Measurements from ENCODE around the gene NUDT13. TPM values are rescaled to one million over a fixed set of nuclear protein-coding genes. Genes with fewer than 3 reads are reported as not detected.

Gene NUDT13
- total RNA-seq, 1 donor from 2014 or later = 2.8 TPM

GRCh38 chr10:73075829-73076228 lies 34.4 kb upstream of the NUDT13 start:
- DNase-seq (no peak), ATAC-seq (no peak)
- Histone ChIP-seq H3K4me1 (peaks cover 19% of the 10 kb centered on the region), H3K27me3 (ENCODE audit: low read depth) (no peaks in the 10 kb centered on the region), H3K9me3 (no peaks in the 10 kb centered on the region), H3K4me3 (no peak overlapping the region), H3K36me3 (peaks cover 38% of the 10 kb centered on the region), H3K27ac (peak overlapping the region; percentile 73)
- intact Hi-C loops (cut with DNase I) = no loop called here
- TF ChIP-seq CTCF (IDR thresholded peaks at IDR 0.05) = no peak

GRCh38 chr10:73076360-73077183 lies 33.7 kb upstream of the NUDT13 start:
- no peak for DNase-seq
- peak; percentile 64 to 80 for ATAC-seq
- peak overlapping the region; percentile 73 for H3K27ac ChIP-seq
- H3K36me3 ChIP-seq = peaks cover 31% of the 10 kb centered on the region
- peaks cover 19% of the 10 kb centered on the region for H3K4me1 ChIP-seq
- H3K9me3 ChIP-seq = no peaks in the 10 kb centered on the region
- TF ChIP-seq CTCF (IDR thresholded peaks at IDR 0.05) = no peak
- intact Hi-C loops (cut with DNase I) = no loop called here
- peak overlapping the region; percentile 9 for H3K4me3 ChIP-seq
- no peaks in the 10 kb centered on the region for H3K27me3 ChIP-seq (ENCODE audit: low read depth)

- TF ChIP-seq CTCF (IDR thresholded peaks at IDR 0.05) = no peak
- Histone ChIP-seq H3K36me3 (no peaks in the 10 kb centered on the region), H3K27ac (no peak overlapping the region), H3K4me3 (no peak overlapping the region), H3K27me3 (ENCODE audit: low read depth) (no peaks in the 10 kb centered on the region), H3K4me1 (peaks cover 27% of the 10 kb centered on the region), H3K9me3 (no peaks in the 10 kb centered on the region)
- intact Hi-C loops (cut with DNase I) = no loop called here
- DNase-seq = no peak
- ATAC-seq = no peak
Observed at GRCh38 chr10:73079779-73080541, 30.3 kb upstream of the NUDT13 start.

- DNase-seq = no peak
- TF ChIP-seq CTCF (IDR thresholded peaks at IDR 0.05) = no peak
- ATAC-seq = peak in 1 of 2 donors; percentile 48
- no peaks in the 10 kb centered on the region for H3K9me3 ChIP-seq
- peak overlapping the region; percentile 5 for H3K27ac ChIP-seq
- intact Hi-C loops (cut with DNase I) = no loop called here
- peaks cover 8% of the 10 kb centered on the region for H3K4me1 ChIP-seq
- no peaks in the 10 kb centered on the region for H3K27me3 ChIP-seq (ENCODE audit: low read depth)
- H3K36me3 ChIP-seq = no peaks in the 10 kb centered on the region
- H3K4me3 ChIP-seq = no peak overlapping the region
Observed at GRCh38 chr10:73083221-73083620, 27.0 kb upstream of the NUDT13 start.

GRCh38 chr10:73084209-73084608 lies 26.0 kb upstream of the NUDT13 start:
- H3K4me3 ChIP-seq = no peak overlapping the region
- H3K36me3 ChIP-seq = no peaks in the 10 kb centered on the region
- no peak overlapping the region for H3K27ac ChIP-seq
- H3K9me3 ChIP-seq = no peaks in the 10 kb centered on the region
- intact Hi-C loops (cut with DNase I) = no loop called here
- no peak for ATAC-seq
- no peaks in the 10 kb centered on the region for H3K27me3 ChIP-seq (ENCODE audit: low read depth)
- peaks cover 8% of the 10 kb centered on the region for H3K4me1 ChIP-seq
- no peak for TF ChIP-seq CTCF (IDR thresholded peaks at IDR 0.05)
- DNase-seq = no peak
